IPS-18c (cell line): Measurements from ENCODE around the gene TFPI.

Source experiments
- H3K4me3 ChIP-seq: 2 replicates; pipeline ENCODE4 v1.7.0; 2013; ENCODE audit warnings: low read depth, mild to moderate bottlenecking, low read length, moderate library complexity; ENCODE audit not compliant: insufficient read depth
- H3K9me3 ChIP-seq: one replicate; pipeline ENCODE4 v1.6.1; 2013; ENCODE audit warnings: mild to moderate bottlenecking, low read length, moderate library complexity; ENCODE audit not compliant: control insufficient read depth, insufficient read depth

TFPI gene

DNA sequence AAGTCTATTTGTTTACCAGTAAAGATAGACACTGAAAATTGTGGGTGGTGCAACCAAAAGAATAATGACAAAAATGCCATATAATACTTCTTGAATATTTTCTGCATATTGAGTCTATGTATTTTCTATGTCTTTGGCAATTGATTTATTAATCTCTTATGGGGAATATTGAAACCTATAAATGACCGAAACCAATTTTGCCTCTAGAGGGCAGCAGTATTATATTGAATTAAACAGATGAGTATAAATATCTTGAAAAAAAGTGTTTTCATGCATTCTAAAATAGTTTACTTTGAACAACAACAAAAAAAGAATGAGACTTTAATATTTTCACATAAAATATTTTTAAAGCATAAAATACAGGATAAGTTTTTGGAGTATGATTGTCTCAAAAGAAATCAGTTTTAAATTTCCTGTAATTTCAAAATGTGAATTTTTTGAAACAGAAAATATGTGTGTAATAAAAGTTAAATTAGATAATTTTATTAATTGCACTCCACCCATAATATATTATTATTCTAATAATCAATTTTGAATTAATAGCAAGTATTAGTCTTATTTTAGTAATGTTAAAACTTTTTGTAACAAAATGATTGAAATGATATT is 56.3 kb downstream of the TFPI start:
- no peaks in the 10 kb centered on the region for H3K9me3 ChIP-seq
- H3K4me3 ChIP-seq, result no peak overlapping the region

DNA sequence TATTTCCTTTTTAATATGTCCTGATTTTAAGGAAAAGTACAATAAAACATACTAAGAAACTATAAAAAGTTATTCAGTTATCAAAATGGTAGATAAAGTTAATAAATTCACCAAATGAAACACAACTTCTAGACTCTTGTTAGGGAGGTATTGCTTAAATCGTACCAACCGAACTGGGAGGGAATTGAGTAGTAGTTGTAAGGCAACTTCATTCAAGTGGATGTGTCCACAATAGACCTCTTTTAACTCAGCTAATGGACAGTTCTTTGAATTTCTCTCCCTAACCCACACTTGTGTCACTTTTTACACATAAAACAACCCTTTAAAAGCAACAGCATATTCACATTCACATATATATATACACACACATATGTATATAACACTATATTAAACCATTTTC is 57.1 kb downstream of the TFPI start:
- no peak overlapping the region for H3K4me3 ChIP-seq
- H3K9me3 ChIP-seq, result no peaks in the 10 kb centered on the region

DNA sequence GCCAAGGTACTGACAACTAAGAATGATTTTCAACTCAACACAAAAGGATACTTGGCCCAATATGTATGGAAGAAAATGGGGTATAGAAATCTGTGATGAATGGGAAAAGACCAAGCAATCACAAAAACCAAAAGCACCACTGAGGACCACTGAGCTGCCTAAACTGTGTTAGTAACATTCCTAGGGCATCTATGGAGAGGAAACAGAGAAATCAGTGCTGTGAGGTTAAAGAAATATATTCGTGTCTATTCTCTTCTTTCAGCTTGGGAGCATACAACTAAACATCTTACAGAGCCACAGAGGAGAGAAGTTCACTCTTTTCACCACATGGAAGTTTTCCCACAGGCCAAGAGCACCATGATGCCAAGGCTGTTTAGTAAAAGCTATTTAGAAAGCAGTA is 58.9 kb downstream of the TFPI start:
- Histone ChIP-seq H3K9me3 (no peaks in the 10 kb centered on the region), H3K4me3 (no peak overlapping the region)

DNA sequence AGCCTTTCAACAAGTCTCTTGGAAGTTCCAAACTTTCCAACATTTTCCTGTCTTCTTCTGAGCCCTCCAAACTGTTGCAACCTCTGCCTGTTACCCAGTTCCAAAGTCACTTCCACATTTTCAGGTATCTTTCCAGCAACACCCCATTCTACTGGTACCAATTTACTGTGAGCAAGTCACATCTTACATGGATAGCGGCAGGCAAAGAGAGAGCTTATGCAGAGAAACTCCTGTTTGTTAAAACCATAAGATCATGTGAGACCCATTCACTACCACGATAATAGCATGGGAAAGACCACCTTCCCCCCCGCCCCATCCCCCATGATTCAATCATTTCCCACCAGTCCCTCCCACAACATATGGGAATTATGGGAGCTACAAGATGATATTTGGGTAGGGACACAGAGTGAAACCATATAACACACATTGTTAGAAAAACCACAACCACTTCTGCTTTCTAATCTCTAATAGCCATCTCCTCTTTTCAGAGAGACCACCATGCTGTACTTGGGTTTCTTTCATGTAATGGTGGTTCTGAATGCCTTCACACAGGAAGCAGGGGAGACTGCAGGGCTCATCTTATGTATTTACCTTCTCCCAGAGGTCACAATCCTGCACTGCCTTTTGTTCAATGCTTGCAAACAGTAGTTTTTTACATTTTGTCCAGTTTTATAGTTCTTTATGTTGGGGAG is 60.2 kb downstream of the TFPI start:
- no peaks in the 10 kb centered on the region for H3K9me3 ChIP-seq
- no peak overlapping the region for H3K4me3 ChIP-seq

DNA sequence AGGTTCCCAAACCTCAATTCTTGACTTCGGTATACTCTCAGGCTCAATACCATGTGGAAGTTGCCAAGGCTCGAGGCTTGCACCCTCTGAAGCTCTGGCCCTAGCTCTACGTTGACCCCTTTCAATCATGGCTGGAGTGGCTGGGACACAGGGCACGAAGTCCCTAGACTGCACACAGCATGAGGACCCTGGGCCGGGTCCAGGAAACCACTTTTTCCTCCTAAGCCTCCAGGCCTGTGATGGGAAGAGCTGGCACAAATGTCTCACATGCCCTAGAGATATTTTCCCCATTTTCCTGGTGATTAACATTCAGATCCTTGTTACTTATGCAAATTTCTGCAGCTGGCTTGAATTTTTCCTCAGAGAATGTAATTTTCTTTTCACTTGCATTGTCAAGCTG is 61.1 kb downstream of the TFPI start:
- H3K9me3 ChIP-seq, result no peaks in the 10 kb centered on the region
- no peak overlapping the region for H3K4me3 ChIP-seq

DNA sequence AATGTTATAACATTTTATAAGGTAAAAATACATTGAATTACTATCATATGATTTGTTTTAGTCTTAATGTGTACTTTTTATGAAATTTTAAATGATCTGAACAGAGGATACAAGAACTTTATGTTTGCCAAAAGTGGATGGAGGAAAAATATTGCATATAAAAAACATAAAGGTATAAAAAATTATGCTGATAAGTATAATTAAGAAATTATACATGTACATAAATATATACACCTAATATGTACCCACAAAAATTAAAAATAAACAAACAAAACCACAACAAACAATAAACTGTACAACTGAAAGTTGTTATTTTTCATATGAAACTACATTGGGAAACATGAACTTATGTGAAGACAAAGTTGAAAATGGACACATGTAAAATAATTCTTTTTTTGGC is 68.0 kb downstream of the TFPI start:
- Histone ChIP-seq H3K4me3 (no peak overlapping the region), H3K9me3 (no peaks in the 10 kb centered on the region)

DNA sequence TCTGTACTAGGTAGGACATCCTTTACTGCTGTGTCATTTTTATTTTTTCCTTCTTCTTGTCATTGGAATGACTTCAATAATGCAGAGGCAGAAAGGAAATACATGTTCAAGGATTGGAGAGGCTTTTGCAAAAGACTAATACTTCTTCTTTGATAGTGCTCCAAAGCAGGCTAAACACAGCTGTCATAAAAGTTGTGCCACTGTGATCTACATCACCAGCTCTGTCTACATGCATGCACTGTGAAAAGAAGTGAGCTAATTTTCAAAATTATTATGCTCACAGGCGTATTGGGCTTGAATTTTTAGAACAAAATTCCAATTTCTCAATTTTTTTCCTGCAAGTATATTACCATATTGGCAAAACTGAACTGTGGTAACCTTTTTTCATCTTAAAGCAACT is 68.7 kb downstream of the TFPI start:
- Histone ChIP-seq H3K4me3 (no peak overlapping the region), H3K9me3 (no peaks in the 10 kb centered on the region)

DNA sequence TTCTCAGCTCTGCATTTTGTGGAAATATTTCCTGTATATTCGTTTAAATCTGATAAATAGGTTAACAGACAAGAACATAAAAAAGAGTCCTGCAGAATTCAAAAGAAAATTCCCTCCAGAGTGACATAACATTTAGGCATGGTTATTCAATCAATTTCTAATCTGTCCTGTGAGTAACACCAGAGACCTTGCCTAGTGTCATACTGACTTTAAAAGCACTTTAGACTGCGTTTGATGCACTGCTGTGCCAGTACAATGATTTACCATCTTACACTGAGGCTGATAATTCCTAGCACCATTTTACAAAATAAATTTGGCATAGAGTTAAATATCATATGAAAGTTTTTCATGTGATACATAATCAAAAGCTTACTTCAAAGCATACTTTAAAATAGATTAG is 70.7 kb downstream of the TFPI start:
- Histone ChIP-seq H3K4me3 (no peak overlapping the region), H3K9me3 (no peaks in the 10 kb centered on the region)

DNA sequence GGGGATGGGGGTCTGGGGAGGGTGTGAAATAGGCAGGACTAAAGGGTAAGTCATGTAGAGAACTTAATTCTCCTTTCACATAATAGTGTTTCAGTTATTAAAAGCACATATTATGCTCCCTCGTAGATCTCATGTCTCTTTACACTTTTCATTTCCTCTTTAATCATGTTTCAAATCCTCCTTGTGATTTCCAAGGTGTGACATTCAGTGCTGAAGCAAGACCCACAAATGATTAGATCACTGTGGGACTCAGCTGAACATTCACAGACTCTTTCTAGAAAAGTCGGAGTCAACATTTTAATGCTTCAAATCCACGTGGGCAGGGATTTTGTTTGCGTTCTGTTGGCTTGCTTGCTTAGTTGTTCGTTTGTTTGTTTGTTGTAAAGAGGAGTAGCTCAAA is 71.4 kb downstream of the TFPI start:
- H3K4me3 ChIP-seq, result no peak overlapping the region
- no peaks in the 10 kb centered on the region for H3K9me3 ChIP-seq

DNA sequence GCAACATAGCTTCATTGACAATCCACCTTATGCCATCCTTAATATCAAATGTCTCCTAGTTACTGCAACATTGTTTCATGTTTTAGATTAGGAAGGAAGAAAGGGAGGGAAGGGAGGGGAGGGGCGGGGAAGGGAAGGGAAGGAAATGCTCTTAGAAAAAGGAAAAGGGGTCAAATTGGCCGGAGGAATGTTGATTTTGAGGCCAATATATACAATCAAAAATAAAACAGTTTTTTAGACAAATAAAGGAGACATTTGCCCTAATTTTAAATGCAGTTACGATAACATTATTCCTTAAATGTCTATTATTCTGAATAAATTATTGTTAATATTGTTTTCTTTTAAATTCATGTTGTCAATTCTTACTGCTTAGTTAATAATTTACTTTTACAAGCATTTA is 72.7 kb downstream of the TFPI start:
- Histone ChIP-seq H3K4me3 (no peak overlapping the region), H3K9me3 (no peaks in the 10 kb centered on the region)

DNA sequence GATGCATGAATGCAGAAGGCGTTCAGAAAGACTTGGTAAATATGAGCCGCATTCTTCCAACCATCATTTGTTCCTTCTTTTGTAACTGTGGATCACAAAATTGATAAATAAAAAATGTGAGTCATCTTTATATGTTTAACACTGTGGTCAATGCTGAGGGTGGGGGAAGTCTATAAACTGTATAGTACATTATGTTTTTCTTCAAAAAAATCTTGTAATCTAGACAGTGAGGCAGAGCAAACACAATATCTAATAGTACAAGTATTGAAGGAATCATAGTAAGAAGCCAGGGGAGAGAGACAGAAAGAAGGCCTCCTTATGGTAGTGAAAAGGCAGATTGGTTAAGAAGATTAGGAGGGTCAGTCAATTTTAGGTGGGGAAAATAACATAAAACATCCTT is 75.5 kb downstream of the TFPI start:
- Histone ChIP-seq H3K9me3 (no peaks in the 10 kb centered on the region), H3K4me3 (no peak overlapping the region)

DNA sequence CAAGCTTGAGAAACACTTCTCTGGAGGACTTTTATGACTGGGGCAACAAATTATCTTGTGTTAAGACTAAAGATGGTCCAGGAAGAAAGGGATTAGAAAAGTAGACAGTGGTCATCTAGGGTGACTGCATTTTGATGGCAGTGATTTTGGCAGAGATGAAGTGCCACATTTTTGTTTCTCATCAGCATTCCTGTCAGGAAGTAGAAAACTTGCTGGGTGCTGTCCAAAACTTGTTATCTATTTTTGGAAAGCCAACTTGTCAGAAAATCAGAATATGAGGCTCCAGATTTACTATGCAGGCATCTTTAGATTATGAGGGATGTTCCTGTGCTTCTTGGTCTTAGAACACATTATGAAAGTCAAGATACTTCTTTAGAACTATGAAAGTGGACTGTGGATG is 77.2 kb downstream of the TFPI start:
- Histone ChIP-seq H3K9me3 (no peaks in the 10 kb centered on the region), H3K4me3 (no peak overlapping the region)

DNA sequence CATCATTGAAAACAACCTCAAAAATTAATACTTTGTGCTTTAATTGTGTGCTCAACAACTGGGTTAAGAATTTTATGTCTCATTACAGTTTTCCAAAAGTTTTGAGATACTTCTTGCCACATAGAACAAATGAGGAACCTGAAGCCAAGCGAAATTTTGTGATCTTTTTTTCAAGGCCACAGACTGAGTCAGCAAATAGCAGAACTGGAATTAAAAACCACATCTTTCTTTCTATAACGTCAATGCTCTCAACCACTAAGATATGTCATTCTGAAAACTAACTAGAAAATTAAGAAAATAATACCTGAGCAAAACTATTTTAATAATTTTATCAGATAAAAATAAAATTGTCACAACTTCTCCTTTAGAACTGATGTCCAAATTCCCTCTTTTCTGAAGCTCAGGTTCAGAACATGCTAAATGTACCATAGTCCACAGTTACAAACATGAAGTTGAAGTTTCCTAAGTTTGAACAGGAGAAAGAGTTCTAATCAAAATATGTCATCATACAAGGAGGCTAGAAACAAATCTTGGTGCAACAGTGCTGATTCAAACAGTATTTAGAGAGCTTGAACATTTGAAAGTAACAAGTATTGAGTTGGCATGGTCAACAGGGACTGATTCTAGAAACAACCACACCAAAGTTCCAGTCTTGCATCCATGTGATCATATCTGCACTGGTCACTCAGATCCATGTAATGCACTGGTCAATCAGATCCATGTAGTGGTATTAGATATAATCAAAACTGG is 78.6 kb downstream of the TFPI start:
- Histone ChIP-seq H3K4me3 (no peak overlapping the region), H3K9me3 (no peaks in the 10 kb centered on the region)

DNA sequence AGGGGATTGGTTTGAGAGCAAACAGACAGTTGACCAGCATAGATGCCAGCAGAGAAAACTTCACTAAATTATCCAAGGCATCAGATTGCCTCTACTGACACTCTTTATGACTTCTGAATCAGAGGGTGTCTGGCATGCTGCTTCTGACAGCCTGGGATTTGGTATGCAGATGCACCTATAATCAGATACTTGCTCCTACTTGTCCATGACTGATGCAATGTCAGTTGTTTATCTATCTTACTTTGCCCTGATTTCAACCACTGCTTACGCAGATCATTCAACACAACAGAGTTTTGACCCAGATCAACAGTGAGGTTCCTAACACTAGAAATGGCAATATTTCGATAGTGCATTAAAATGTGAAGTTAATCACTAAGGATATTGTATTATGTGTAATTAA is 83.5 kb downstream of the TFPI start:
- Histone ChIP-seq H3K9me3 (no peaks in the 10 kb centered on the region), H3K4me3 (no peak overlapping the region)

DNA sequence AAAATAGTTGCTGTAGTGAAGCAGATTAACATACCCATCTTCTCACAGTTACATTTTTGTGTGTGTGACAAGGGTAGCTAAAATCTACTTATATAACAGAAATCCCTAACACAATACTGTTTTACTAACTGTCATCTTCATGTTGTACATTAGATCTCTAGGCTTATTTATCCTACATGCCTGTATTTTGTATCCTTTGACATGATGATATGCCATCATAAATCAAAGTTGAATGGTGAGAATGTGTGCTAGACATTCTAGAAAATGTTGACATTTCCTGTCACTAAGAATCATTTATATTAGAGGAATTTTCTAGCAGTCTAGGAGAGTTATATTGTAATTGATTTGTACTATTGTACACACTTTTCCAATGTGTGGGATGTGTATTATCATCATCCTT is 84.7 kb downstream of the TFPI start:
- H3K4me3 ChIP-seq, result no peak overlapping the region

DNA sequence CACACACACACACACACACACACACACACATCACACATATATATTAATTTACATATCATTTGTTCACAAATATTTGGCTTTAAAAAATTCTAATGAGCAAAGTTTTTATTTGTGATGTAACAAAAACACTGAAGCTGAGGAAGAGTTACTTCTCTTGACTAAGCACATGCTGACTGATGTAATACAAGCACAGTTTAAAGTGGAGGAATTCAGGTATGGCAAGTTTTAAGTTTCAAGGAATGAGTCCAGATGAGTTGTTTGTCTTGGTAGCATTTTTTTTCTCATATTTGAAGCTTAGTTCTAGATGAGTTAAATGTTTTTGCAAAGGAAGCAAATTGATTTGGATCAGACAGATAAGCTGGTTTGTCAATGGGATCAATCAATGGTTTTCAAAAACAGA is 86.0 kb downstream of the TFPI start:
- Histone ChIP-seq H3K4me3 (no peak overlapping the region), H3K9me3 (no peaks in the 10 kb centered on the region)

More for the DNA sequence above, 84.7 kb downstream of the TFPI start:
- H3K9me3 ChIP-seq, result no peaks in the 10 kb centered on the region

DNA sequence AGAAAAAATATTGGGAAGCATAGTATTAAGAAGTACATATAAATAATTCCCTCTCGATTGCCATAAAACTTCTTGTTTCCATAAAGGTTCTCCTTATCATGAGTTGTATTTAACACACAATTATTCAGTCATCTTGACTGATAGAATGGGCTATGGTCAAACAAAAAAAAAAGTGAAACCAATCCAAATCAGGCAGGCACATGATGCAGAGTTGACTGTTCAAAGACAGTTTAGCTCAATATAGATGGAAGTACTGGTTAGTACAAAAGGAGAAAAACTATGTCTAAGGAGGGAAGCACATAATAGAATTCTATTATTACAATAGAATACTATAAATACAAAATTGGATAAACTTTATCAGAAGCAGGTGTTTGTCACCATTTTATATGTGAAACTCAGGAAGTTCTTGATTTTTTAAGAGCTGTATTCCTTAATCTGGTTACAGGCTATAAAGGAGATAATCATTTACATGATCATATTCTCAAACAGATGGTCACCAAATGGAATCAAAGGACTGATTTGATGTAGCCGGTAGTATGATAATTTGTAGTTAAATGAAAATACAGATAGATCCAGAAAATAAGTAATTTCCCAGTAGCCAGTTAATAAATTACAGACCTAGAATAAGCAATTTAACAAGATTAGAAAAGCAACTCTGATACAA is 88.0 kb downstream of the TFPI start:
- H3K9me3 ChIP-seq, result no peaks in the 10 kb centered on the region
- no peak overlapping the region for H3K4me3 ChIP-seq

DNA sequence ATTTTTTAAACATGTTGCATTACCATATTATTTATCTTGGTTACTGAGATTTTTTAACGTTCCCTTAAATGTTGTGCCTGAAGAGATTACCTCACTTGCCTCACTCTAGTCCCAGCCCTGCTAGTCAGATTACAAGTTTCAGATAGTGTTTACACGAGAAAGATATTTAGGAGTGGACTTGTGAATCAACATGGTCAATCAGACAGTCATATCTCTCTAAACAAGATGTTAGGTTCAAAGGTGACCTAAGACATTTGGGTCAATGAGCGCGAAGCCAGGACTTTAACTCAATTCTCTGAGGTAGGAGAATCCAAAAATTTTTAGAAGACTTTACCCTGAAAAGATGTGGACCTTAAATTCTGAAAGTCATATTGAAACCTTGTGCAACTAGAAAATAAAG is 91.4 kb downstream of the TFPI start:
- Histone ChIP-seq H3K9me3 (no peaks in the 10 kb centered on the region), H3K4me3 (no peak overlapping the region)
